Uterus (tissue), 2 donors: ENCODE measurements around the gene FPR3.

ENCODE experiments used
- POLR2A ChIP-seq, 2 donors: fragments of 450-650 bp; IDR thresholded peaks; one replicate each; pipeline ENCODE4 v1.6.1; 2016; ENCODE audit warnings: antibody characterized with exemption in 2 of 2, mild to moderate bottlenecking in 1 of 2, moderate library complexity in 1 of 2
- TF ChIP-seq, protein P1 (sequence below), 4 experiments: fragments of 200-600 bp in 2 of 4; fragments of 450-650 bp in 2 of 4; sonication (generic) in 2 of 4; IDR thresholded peaks; one replicate each; pipeline ENCODE4 v1.5.1; 2016 to 2019; ENCODE audit warnings: antibody characterized with exemption in 4 of 4, mild to moderate bottlenecking in 2 of 4, moderate library complexity in 1 of 4

- TF ChIP-seq, protein P1, sequence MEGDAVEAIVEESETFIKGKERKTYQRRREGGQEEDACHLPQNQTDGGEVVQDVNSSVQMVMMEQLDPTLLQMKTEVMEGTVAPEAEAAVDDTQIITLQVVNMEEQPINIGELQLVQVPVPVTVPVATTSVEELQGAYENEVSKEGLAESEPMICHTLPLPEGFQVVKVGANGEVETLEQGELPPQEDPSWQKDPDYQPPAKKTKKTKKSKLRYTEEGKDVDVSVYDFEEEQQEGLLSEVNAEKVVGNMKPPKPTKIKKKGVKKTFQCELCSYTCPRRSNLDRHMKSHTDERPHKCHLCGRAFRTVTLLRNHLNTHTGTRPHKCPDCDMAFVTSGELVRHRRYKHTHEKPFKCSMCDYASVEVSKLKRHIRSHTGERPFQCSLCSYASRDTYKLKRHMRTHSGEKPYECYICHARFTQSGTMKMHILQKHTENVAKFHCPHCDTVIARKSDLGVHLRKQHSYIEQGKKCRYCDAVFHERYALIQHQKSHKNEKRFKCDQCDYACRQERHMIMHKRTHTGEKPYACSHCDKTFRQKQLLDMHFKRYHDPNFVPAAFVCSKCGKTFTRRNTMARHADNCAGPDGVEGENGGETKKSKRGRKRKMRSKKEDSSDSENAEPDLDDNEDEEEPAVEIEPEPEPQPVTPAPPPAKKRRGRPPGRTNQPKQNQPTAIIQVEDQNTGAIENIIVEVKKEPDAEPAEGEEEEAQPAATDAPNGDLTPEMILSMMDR (IDR thresholded peaks at IDR 0.05), result no peak
- no peak for TF ChIP-seq POLR2A (IDR thresholded peaks at IDR 0.05)
These were observed 78.1 kb downstream of the FPR3 start for GRCh38 chr19:51873097-51873496.
